DMS153 (cell line): Measurements from ENCODE around the gene E2F2.
A peak's percentile ranks its signal among the peaks of the same experiment; 100 is the strongest.

ENCODE experiments used
- DNase-seq: peaks from one replicate; lab custom pipeline; 2025; lab: John Stamatoyannopoulos, UW

The E2F2 gene

DNA sequence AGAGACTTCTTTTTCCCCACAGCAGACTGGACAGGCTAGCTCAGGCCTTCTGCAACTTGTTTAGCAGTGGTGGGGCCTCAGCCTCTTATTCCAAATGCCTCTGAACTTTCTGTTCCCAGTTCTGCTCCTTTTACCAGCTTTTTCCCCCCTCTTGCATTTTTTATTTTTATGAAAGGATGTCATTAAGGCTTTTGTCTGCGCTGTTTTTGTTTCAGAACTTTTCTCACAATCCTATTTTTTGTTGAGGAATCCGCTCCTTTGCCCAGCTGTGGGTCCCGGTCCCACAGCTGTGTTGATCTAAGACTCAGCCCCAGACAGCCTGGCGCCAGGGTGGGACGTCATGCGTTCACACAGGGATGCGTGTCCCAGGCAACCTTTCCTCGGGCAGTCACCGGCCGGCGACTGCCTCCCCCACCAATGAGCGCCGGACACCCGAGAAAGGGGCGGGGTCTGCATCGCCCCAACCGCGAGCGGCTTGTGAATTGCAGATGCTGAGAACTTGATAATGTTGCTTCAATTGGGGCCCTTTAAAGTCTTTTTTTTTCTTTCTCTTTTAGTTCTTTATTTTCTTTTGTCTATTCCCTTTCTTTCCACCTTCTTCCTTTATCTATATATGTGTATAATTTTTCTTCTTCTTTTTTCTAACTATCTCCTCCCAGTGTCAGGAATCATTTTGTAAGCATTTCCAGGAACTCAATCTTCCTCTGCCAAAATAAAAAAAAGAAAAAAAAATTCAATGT is 31.3 kb upstream of the E2F2 start:
- peak; percentile 94 for DNase-seq

DNA sequence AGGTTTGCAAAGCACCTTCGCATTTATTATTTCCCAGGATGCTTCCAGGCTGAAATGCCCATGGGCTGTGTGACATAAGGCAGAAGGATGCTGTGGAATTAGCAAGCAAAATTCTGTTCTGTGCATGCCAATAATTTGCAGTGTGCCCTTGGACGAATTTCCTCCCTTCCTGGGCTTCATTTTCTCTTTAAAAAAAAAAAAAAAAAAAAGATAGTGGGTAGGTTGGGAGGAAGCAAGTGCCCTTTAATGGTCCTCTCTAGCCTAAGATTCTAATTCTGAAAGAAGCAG is 30.7 kb upstream of the E2F2 start:
- no peak for DNase-seq

DNA sequence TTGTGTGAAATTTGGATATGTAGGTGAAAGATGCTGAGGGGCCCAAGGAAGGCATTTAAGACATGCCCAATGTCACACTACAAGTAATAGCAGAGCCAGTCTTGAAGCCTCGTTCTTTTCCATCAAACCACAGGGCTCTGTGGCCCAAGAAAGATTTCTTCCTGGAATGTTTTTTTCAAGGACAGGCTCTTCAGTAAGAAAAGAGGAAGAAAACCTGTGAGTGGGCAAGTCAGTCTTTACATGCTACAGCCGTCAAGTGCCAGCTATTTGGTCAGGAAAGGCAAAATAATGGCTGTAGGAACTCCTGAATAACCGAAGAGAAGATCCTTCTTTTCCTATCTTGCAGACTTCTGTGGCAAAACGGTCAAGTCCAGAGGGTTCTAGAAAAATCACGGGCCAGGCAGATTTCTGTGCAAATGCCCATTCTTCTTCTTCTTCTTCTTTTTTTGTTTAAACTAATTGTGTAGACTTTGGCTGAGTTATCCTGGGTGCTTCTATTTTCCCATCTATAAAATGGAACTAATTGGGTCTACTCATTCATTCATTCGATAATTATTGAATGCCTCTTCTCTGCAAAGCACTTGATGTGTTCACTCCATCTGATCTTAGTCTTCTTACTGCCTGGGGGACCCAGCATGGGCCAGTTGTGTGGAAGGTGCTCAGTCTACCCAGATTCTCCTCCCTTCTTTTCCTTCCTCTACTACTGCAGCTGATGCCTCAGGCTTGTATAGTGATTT is 30.2 kb upstream of the E2F2 start:
- no peak for DNase-seq

DNA sequence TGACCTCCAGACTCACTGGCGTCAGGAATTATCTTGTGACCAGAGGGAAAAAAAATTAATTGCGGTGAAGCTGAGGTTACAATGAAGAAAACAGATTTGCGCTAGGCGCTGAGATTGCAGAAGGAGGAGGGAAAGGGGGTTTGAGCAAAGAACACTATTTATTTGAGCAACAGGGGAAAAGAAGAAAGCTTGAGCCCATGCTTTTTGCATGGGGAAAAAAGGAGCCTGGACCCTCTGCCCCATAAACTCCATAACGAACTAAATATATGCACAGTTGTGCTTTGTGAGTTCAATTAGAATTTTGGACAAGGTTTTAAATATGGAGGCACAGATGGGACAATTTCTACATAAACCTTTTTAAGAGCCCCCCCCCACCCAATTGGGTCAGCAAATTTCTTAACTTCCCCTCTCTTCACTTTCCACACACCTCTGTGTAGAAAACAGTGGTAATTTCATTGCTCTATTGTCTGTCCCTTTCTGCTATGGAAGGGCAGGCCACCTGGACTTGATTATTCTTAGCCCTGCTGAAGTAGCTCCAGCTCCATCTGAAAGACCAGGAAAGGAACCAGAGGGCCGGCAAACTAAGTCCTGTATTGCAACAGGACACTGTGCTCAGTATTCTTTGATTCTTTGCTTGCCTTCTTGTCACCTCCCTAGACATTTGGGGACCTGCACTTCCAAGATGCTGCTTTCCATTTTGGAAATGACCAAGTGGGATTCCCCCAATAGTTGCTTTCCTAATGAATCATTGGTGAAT is 29.1 kb upstream of the E2F2 start:
- no peak for DNase-seq

DNA sequence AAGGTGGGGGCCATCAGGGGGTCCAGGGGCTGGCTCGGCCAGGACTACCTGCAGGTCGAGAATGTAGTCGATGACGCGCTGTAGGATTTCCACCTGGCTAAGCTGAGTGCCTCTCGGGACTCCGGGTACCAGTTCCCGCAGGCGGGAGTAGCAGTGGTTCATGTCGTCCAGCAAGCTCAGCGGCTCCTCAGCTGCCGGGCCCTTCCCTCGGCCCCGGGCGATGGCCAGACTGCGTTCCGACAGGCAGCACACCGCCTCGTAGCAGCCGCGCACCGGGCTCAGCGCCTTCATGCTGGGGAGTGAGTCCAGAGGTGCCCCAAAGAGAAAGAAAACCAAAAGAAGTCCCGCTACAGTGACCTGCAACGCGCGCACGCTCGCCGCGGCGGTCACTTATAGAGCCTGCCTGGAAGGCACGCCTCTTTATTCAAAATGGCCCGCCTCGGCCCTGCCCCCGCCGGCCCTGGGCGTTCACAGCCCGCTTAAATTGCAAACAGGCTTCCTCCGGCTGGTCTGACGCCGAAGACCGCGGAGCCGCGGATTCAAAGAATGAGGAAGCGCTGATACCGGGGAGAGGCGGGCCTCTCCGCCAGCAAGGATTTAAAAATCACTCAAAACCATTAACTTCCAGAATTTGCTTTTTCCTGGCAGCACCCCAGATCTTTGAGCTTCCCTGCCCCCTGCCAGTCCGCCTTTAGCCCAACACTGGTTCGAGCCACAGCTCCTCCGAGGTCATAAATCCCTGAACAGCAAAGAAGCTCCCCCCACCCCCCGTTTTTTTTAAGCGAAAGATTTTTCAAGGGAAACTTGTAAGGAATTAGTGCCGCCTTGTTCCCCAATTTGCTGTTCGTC is 28.3 kb upstream of the E2F2 start, which contains the start of gene ID3:
ID3 (minus strand) TSS at position 366 of the 849 bp plus-strand sequence; CDS start at position 291, 75 bp downstream.
- DNase-seq: peak; percentile 92

DNA sequence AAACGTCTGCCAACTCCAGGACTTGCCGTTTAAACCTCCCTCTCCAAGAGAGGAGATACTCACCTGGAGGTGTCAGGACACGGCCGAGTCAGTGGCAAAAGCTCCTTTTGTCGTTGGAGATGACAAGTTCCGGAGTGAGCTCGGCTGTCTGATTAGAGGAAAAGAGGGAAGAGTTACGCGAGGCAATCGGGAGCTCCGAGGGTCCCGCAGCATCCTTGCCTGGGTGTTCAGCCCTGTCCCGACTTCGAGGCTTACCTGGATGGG is 27.8 kb upstream of the E2F2 start:
- DNase-seq: no peak

DNA sequence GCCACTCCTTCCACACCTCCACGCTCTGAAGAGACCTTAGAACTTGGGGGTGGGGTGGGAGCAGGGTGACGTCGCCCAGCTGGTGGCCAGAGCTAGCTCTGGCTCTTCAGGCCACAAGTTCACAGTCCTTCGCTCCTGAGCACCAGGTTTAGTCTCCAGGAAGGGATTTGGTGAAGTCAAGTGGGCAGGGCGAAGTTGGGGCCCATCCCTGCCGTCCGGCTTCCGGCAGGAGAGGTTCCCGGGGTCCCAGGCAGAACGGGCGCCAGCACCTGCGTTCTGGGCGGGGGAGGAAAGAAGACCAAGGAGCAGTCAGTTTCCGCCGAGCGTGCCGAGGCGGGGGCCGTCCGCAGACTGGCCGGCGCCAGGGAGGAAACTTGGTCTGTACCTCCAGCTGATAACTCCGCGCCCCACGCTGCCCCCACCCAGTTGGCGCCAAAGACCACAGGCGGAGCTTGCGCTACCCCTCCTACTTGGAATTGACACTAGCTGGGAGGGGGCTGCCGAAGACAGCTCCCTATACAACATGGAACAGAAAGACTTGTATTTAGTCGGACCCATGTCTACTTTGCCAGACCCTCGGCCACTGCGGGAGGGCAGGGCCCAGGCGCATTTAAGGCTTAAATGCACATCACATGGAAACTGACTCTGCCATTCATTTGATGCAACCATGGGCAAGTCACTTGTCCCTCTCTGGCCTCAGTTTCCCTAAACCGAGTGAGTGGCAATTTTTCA is 27.3 kb upstream of the E2F2 start:
- DNase-seq: no peak

DNA sequence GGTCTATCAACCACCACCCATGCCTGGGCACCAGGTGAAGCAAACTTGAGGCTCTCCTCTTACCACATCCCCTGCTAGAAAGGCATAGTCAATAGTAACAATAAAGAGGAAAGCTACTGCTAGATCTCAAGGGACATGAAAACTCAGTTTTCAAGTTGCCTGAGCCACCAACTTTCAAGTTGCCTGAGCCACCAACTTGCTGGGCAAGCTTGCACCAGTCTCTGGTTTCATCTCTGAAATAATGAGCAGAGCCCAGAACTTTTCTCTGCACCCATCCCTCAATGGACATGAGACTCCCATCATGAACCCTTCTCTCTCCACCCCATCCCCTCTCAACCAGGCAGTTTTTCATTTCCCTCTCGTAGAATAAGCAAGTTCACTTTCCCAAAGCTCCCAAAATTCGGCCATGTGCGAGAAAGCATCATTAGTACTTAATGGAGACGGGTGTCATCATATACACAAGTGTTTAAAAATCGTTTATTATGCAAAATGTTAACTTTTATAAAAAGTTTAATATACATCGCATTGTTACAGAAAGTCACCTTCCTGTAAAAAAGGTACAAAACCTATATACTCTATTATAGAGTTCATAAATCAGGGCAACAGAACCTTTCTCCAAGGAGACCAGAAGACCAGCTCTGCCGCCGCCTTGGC is 26.6 kb upstream of the E2F2 start:
- no peak for DNase-seq

DNA sequence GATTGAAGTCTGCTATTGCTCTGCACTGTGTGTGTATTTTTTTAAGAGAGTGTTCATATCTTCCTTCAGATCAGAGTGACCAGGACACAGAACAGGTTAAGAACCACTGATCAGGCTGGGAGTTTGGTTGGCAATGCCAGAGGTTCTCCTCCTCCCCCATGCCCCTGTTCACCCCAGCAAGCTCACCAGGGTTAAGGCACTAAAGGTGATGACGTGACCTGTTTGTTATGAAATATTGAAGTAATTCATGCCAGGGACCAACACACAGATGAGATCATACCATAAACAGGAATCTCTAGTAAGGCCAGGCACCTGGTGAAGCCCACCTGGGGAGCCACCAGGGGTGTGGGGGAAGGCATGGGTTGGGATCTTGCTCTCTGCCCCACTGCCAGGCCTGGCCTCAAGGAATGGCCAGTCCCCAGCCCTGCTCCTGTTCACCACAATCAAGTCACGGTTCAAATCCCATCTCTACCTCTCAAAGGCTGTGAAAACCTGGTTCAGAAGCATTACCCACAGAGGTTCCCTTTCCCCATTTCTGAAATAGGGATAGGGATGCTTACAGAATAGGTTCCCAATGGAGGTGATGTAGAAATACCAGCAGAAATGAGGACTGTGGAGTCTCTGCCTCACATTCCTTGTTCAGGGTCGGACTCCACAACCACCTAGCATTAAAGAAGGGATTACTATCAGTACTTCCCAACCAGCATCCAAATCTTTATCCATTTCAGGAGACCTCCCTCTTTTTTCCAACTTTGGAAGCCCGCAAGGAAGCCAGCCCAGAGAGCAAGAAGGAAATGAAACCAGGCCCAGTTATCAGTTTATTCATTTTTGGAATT is 25.8 kb upstream of the E2F2 start:
- no peak for DNase-seq

DNA sequence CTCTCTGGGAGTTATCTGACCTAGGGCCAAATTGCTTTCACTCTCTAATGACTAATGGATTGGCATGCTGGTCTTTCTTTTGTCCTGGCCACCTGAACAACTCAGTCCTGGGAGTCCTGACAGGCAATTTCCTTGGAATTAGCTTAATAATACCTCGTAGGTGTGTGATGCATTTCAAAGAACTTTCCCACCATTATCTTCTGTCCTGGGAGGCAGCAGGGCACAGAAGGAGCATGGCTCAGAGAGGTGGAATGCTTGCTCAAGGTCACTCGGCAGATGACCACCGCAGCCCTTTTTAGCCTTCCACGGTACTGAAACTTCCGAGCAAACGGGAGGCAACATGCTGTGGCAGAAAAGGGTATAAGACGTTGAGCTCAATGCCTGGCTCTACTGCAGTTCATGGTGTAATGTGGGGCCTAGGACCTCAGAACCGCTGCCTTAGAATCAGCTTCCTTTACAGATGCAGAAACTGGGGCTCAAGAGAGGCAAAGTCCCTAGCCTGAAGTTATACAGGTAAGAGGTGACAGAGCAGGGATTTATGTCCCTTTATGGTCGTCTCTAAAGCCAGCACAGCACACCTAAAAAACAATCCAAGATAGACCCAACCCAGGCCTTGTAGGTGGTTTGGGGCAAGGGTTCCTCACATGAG is 25.1 kb upstream of the E2F2 start:
- no peak for DNase-seq

DNA sequence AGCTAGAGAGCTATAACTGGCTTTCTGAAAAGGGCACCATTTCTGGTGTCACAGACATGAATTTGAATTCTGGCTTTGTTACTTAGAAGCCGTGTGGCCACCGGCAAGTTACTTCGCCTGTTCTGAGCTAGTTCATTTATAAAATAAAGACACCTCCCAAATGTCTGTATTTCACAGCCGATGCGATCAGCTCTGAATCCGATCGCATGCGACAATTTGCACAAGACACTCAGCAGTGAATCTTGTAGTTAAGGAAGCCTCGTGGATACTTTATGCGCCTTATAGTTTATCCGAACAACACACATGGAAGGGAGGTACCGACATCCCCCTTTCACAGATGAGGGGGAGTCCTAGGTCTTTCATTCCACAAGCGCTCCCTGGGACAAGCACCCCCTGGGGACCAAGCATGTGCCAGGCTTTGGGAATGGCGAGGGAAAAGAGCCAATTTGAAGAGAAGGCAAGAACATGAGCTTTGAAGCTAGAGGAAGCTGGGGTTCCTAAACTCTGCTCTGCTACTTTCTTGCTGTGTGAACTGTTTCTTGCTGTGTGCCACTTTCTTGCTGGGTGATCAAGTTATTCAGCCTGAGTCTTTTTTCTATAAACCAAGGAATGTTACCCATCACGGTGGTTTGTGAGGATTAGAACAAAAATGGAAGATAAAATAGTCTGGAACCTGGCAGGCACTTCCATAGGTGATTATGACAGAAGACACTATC is 24.4 kb upstream of the E2F2 start:
- DNase-seq: no peak

DNA sequence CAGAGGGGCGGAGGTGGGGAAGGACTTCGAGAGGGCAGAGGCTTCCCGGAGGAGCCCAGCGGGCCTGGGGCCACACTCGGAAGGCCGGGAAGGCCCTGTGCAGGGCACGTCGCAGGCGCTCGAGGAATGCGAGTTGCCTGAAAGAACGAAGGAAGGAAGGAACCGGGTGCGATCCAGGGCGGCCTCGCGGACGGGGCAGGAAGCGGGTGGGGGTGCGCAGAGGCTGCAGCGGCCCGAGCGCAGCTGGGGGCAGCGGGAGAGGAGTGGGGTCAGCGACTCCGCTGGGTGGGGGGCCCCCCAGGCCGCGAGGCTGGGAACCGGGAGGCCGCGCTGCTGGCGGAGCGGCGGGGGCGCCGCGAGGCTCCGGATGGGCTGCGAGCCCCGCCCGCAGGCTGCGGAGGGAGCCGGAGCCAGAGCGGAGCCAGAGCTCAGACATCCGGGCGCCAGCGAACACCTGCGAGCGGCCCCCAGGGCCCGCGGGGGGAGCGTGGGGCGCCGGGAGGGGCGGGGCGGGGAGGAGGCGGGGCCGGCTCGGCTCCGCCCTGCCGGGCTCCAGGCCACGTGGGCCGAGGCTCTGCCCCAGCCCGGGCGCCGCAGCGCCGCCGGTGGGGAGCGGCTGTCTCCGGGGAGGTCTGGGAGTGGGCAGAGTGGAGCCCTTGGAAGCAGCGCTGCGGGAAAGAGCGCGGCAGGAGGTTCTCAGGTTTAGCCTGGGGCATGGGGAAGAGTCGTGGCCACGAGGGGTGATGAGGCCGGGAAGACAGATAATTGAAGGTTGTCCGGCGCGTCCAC is 23.6 kb upstream of the E2F2 start:
- DNase-seq: peak; percentile 85

DNA sequence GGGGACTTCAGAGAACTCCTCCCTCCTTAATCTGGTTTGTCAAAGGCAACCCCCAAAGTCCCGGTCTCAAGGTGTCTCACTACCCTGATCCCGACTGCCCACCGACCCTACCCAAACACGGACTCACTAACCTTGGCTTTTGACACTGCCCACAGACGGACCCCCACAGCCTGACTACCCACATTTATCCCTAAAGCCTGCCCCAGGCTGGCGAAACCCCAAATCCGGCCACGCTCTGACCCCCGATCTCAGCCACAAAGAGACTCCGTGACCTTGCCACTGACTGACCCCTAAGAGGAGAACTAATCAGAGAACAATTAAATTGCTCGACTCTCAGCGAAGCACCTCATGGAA is 23.1 kb upstream of the E2F2 start:
- DNase-seq: no peak

DNA sequence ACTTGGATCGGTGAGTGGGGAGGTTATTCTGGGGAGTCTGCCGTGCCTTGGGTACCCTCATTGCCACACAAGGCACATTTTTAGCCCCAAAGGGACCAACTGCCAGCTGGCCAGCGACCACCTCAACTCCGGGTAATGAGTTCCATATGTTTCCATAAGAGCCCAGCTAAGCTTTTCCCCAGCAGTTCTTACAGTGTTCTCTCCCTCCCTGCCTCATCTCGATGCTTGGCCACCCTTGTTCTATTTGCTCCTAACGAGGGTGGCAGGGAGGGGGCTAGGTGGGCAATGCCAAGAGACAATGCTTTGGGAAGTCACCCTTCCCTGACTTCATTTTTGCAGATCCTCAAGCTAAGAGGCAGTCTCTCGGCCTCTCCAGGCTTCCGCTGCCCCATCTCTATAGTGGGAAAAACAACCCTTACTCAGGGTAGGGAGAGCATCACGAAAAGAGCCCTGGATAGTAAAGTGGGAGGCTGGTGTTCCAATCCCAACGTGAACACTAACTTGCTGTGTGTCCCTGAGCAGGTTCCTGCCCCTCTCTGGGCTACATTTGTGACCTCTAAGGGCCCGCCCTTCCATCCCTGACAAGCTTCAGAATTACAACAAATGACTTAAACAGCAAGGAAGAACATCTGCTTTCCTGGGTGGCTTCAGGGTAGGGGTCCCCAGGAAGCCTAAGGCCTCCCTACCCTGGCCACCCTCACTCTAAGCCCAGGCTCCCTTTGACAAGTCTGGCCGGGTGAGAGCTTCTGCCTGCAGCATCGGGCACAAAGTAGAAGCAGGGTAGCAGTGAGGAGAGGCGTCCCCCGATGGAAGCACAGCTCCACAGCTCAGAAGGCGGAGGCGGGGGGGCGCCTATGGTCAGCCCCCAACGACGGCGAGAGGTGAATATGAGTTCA is 22.4 kb upstream of the E2F2 start:
- no peak for DNase-seq

DNA sequence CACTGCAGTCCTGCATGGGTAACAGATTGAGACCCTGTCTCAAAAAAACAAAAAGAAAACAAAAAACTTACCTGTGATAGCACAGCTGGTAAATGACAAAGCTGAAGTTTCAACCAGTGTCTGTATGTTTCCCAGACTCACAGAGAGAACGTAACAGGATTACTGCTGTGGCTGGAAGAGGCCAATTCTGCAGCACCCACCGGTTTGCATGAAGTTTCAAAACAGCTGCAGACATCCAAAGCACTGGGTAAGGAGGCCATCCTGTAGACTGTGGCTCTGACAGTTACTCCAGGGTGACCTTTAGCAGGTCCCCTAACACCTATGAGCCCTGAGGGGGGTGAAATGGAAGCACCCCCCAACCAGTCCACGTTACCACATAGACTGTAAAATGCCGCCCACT is 20.8 kb upstream of the E2F2 start:
- no peak for DNase-seq

DNA sequence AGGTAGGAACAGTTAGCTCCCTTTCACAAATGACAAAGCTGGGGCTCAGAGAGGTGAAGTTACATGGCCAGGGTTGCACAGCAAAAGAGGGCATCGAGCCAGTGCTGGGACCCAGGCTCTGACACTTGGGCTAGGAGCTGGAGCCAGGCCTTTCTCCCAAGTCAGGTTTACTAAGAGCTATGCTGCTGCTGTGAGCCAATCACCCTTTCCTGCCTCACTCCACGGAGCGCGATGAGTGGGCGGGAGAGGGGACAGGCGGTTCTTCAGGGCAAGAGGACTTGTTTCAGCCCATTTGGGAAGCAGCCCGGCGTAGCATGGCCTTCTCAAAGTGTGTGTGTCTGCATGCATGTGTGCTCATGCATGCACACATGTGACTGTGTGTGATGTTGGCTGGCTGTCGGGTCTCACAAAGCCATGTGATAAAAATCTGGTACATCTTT is 17.7 kb upstream of the E2F2 start:
- DNase-seq: no peak

DNA sequence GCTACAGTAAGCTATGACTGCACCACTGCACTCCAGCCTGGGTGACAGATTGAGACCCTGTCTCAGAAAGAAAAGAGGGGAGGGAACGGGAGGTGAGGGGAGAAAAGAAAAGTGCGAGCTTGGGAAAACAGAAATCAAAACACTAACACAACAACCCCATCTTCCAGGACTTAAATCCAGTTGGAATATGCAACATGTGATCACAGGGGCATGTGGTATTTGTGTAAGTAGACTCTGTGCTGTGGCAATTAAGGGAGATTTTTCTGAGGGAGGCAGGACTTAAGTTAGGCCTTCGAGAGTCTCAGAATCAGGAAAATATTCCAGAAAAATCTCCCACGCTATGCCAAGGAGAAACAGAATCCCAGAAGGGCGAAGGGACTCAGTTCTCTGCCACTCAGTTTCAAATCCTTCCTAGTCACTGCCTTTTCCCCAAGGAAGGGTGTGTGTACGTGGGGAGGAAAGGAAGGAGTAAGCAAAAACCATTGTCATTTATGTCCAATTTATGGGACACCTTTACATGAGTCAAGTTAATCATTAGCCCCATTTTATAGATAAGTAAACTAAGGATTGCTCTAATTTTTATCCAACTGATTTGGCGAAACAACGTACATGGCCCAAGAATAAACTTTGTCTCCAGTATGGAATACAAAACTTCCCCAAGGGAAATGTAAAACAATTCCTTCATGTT is 16.0 kb upstream of the E2F2 start:
- no peak for DNase-seq
